HepG2 (cell line): ENCODE data around the gene SLC35F6. TPM values are rescaled to one million over a fixed set of nuclear protein-coding genes. Genes with fewer than 3 reads are reported as not detected.
A peak's percentile ranks its signal among the peaks of the same experiment; 100 is the strongest.

ENCODE experiments used
- ATF7 ChIP-seq, 2 experiments: fragments of 450-650 bp in 1 of 2; sonication (generic) in 1 of 2; formaldehyde crosslinking in 1 of 2; IDR thresholded peaks; 2 replicates each; pipeline versions ENCODE4 v1.4.0 to v1.6.1; 2016 to 2020; ENCODE audit warnings: antibody characterized with exemption in 1 of 2, mild to moderate bottlenecking in 1 of 2, missing genetic modification reagents in 1 of 2
- ELF4 ChIP-seq: sonication (generic); formaldehyde crosslinking; IDR thresholded peaks from 2 replicates; pipeline ENCODE4 v1.5.0; 2020; ENCODE audit warnings: missing genetic modification reagents, mild to moderate bottlenecking, moderate library complexity, borderline replicate concordance
- FIP1L1 ChIP-seq: fragments of 200-400 bp; formaldehyde crosslinking; IDR thresholded peaks from 2 replicates; pipeline ENCODE4 v1.6.1; 2018; ENCODE audit warnings: low read depth, mild to moderate bottlenecking, low read length, moderate library complexity, borderline replicate concordance; ENCODE audit not compliant: insufficient read depth
- FOXC1 ChIP-seq: sonication (generic); formaldehyde crosslinking; IDR thresholded peaks from 2 replicates; pipeline ENCODE4 v1.8.0; 2022; ENCODE audit warnings: mild to moderate bottlenecking, missing genetic modification reagents, borderline replicate concordance
- HOXA7 ChIP-seq: sonication (generic); formaldehyde crosslinking; IDR thresholded peaks from 2 replicates; pipeline ENCODE4 v1.8.1; 2022; ENCODE audit warnings: mild to moderate bottlenecking, missing genetic modification reagents, moderate library complexity
- MAZ ChIP-seq, 2 experiments: sonication (generic) in 1 of 2; formaldehyde crosslinking in 1 of 2; IDR thresholded peaks; 2 replicates each; pipeline versions ENCODE4 v1.5.0 to v1.6.1; 2012 to 2020; ENCODE audit warnings: low read depth in 2 of 2, mild to moderate bottlenecking in 2 of 2, borderline replicate concordance in 1 of 2, improper control_type of control experiment in 1 of 2, low read length in 1 of 2, missing genetic modification reagents in 1 of 2, moderate library complexity in 1 of 2
- PCBP2 ChIP-seq: fragments of 200-400 bp; formaldehyde crosslinking; optimal IDR thresholded peaks from 2 replicates; pipeline ENCODE3; 2018; ENCODE audit warnings: low read length, low read depth; ENCODE audit not compliant: poor library complexity, severe bottlenecking
- PHF5A ChIP-seq: IDR thresholded peaks from one replicate; pipeline ENCODE4 v1.6.1; 2018; ENCODE audit warnings: low read depth, missing genetic modification reagents; ENCODE audit not compliant: unreplicated experiment
- PHF8 ChIP-seq: sonication (generic); formaldehyde crosslinking; IDR thresholded peaks from 2 replicates; pipeline ENCODE4 v1.5.0; 2020; ENCODE audit warnings: missing genetic modification reagents
- SP2 ChIP-seq: sonication (generic); formaldehyde crosslinking; IDR thresholded peaks from 2 replicates; pipeline ENCODE4 v1.5.1; 2020; ENCODE audit warnings: mild to moderate bottlenecking, missing genetic modification reagents
- TBL1XR1 ChIP-seq: fragments of 150-350 bp; IDR thresholded peaks from 2 replicates; pipeline ENCODE4 v1.6.1; 2014; ENCODE audit warnings: borderline replicate concordance, low read length; ENCODE audit not compliant: partially characterized antibody
- ZNF225 ChIP-seq: sonication (generic); formaldehyde crosslinking; IDR thresholded peaks from 2 replicates; pipeline ENCODE4 v1.4.0; 2020; ENCODE audit warnings: mild to moderate bottlenecking, missing genetic modification reagents
- ZNF7 ChIP-seq: IDR thresholded peaks from 2 replicates; pipeline ENCODE4 v1.6.1; 2016; ENCODE audit warnings: missing biosample characterization, missing genetic modification reagents
- ZNF746 ChIP-seq: sonication (generic); formaldehyde crosslinking; IDR thresholded peaks from 2 replicates; pipeline ENCODE4 v1.8.0; 2022; ENCODE audit warnings: mild to moderate bottlenecking, missing genetic modification reagents
- ZNF788 ChIP-seq: sonication (generic); formaldehyde crosslinking; IDR thresholded peaks from 2 replicates; pipeline ENCODE4 v1.5.0; 2020; ENCODE audit warnings: mild to moderate bottlenecking, missing genetic modification reagents, borderline replicate concordance
- polyA plus RNA-seq, 8 experiments: library from polyadenylated mRNA; depleted of rRNA in 3 of 8; stranded (reverse) in 7 of 8; unstranded in 1 of 8; fragments of >200 nt; fragmentation: Illumina TruSeq in 4 of 8; extraction: Trizol in 4 of 8; gene quantifications; 2 replicates each; pipeline versions ENCODE4 v1.2.1 to v1.2.3, GENCODE V29; 2011 to 2016; ENCODE audit warnings: low read depth in 4 of 8, missing spikeins in 1 of 8, mixed read lengths in 1 of 8; ENCODE audit not compliant: insufficient read depth in 1 of 8
- total RNA-seq, 5 experiments: library from RNA; depleted of rRNA; stranded (reverse); fragments of >200 nt; fragmentation: Illumina TruSeq; extraction: Trizol; gene quantifications; 2 replicates each; pipeline ENCODE4 v1.2.3, GENCODE V29; 2016; ENCODE audit warnings: low read depth in 1 of 5
- TF ChIP-seq, protein P1 (sequence below): sonication (generic); formaldehyde crosslinking; IDR thresholded peaks from 2 replicates; pipeline ENCODE4 v1.5.0; 2020; ENCODE audit warnings: mild to moderate bottlenecking, missing genetic modification reagents
- TF ChIP-seq, protein P2 (sequence below): sonication (generic); formaldehyde crosslinking; IDR thresholded peaks from 2 replicates; pipeline ENCODE4 v1.4.0; 2020; ENCODE audit warnings: mild to moderate bottlenecking, missing genetic modification reagents
- TF ChIP-seq, protein P3 (sequence below): sonication (generic); formaldehyde crosslinking; IDR thresholded peaks from 2 replicates; pipeline ENCODE4 v1.8.0; 2022; ENCODE audit warnings: mild to moderate bottlenecking, missing genetic modification reagents, moderate library complexity
- TF ChIP-seq, protein P4 (sequence below): IDR thresholded peaks from 2 replicates; pipeline ENCODE4 v1.6.1; 2016; ENCODE audit warnings: mild to moderate bottlenecking
- TF ChIP-seq, protein P5 (sequence below): sonication (generic); formaldehyde crosslinking; IDR thresholded peaks from 2 replicates; pipeline ENCODE4 v1.4.0; 2020; ENCODE audit warnings: missing genetic modification reagents

SLC35F6 gene
- total and polyA plus RNA-seq, 2 of the 13 experiments (the other 11 are each of a cell fraction or from before 2014, with no cell fraction given), result 15.2 to 21.2 TPM

DNA sequence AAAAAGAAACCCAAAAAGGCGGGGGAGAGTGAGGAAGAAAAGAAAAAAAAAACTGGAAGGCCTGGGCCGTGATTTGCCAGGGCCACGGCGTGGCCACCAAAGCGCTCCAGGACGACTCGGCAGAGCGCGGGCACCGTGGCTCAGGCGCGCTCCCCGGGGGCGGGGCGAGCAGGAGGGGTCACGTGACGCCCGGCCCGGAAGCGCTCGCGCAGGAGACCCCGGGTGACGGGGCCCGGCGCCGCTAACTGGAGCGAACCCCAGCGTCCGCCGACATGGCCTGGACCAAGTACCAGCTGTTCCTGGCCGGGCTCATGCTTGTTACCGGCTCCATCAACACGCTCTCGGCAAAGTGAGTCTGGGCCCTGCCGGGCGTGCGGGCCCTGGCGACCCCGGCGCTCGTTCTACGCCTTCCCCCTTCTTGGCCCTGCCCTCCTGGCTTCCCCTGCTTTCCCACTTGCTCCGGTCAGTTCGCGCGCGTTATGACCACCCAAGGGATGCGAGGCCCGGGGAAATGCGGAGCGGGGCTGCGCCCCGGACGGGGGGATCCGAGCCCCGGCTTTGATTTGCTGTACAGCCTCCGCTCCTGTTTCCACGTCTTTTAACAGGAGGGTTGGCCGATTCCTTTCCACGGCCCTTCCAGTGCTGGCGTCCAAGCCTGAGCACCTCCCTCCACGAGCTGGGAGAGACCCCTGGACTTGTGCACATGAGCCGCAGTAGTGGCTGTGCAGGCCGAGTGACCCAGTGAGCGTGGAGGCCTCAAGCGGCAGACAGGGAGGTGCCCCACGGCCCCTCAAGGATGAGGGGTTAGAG lies at the start of gene SLC35F6 (continued):
- TF ChIP-seq, protein P1, sequence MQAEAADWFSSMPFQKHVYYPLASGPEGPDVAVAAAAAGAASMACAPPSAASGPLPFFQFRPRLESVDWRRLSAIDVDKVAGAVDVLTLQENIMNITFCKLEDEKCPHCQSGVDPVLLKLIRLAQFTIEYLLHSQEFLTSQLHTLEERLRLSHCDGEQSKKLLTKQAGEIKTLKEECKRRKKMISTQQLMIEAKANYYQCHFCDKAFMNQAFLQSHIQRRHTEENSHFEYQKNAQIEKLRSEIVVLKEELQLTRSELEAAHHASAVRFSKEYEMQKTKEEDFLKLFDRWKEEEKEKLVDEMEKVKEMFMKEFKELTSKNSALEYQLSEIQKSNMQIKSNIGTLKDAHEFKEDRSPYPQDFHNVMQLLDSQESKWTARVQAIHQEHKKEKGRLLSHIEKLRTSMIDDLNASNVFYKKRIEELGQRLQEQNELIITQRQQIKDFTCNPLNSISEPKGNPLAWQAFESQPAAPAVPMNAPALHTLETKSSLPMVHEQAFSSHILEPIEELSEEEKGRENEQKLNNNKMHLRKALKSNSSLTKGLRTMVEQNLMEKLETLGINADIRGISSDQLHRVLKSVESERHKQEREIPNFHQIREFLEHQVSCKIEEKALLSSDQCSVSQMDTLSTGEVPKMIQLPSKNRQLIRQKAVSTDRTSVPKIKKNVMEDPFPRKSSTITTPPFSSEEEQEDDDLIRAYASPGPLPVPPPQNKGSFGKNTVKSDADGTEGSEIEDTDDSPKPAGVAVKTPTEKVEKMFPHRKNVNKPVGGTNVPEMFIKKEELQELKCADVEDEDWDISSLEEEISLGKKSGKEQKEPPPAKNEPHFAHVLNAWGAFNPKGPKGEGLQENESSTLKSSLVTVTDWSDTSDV (CRISPR knock-in tag), result peak; percentile 16; the same call in 1 of the 2 replicates
- TF ChIP-seq FOXC1 (CRISPR knock-in tag) (peak; percentile 98), TBL1XR1 (peak; percentile 58), SP2 (no peak), ZNF746 (0 out of 2 replicates have a peak, but pooled peaks have one; percentile 12), MAZ (IDR thresholded peaks at IDR 0.05; ENCODE audit: borderline replicate concordance, low read depth, low read length) (peak; percentile 71; the same call in 1 of the 2 replicates), MAZ (CRISPR knock-in tag; IDR thresholded peaks at IDR 0.05; ENCODE audit: low read depth) (peak; percentile 85), ATF7 (IDR thresholded peaks at IDR 0.05) (no peak), ATF7 (CRISPR knock-in tag; IDR thresholded peaks at IDR 0.05) (0 out of 2 replicates have a peak, but pooled peaks have one; percentile 35), HOXA7 (CRISPR knock-in tag) (no peak), PHF5A (CRISPR knock-in tag) (peak; percentile 26), ZNF7 (CRISPR knock-in tag) (no peak), ELF4 (no peak), ZNF788 (CRISPR knock-in tag) (peak; percentile 95), FIP1L1 (no peak), PCBP2 (no peak), ZNF225 (CRISPR knock-in tag) (peak; percentile 54; the same call in 1 of the 2 replicates), PHF8 (CRISPR knock-in tag) (peak; percentile 95)
- TF ChIP-seq, protein P2, sequence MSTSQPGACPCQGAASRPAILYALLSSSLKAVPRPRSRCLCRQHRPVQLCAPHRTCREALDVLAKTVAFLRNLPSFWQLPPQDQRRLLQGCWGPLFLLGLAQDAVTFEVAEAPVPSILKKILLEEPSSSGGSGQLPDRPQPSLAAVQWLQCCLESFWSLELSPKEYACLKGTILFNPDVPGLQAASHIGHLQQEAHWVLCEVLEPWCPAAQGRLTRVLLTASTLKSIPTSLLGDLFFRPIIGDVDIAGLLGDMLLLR, result 0 out of 2 replicates have a peak, but pooled peaks have one; percentile 22
- TF ChIP-seq, protein P3, sequence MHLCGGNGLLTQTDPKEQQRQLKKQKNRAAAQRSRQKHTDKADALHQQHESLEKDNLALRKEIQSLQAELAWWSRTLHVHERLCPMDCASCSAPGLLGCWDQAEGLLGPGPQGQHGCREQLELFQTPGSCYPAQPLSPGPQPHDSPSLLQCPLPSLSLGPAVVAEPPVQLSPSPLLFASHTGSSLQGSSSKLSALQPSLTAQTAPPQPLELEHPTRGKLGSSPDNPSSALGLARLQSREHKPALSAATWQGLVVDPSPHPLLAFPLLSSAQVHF (CRISPR knock-in tag), result no peak
- TF ChIP-seq, protein P4, sequence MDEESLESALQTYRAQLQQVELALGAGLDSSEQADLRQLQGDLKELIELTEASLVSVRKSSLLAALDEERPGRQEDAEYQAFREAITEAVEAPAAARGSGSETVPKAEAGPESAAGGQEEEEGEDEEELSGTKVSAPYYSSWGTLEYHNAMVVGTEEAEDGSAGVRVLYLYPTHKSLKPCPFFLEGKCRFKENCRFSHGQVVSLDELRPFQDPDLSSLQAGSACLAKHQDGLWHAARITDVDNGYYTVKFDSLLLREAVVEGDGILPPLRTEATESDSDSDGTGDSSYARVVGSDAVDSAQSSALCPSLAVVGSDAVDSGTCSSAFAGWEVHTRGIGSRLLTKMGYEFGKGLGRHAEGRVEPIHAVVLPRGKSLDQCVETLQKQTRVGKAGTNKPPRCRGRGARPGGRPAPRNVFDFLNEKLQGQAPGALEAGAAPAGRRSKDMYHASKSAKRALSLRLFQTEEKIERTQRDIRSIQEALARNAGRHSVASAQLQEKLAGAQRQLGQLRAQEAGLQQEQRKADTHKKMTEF (CRISPR knock-in tag), result peak; percentile 94
- TF ChIP-seq, protein P5, sequence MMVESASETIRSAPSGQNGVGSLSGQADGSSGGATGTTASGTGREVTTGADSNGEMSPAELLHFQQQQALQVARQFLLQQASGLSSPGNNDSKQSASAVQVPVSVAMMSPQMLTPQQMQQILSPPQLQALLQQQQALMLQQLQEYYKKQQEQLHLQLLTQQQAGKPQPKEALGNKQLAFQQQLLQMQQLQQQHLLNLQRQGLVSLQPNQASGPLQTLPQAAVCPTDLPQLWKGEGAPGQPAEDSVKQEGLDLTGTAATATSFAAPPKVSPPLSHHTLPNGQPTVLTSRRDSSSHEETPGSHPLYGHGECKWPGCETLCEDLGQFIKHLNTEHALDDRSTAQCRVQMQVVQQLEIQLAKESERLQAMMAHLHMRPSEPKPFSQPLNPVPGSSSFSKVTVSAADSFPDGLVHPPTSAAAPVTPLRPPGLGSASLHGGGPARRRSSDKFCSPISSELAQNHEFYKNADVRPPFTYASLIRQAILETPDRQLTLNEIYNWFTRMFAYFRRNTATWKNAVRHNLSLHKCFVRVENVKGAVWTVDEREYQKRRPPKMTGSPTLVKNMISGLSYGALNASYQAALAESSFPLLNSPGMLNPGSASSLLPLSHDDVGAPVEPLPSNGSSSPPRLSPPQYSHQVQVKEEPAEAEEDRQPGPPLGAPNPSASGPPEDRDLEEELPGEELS (CRISPR knock-in tag), result peak; percentile 28; the same call in 1 of the 2 replicates
